Measurements from ENCODE around the gene APOO. TPM values are rescaled to one million over a fixed set of nuclear protein-coding genes. Genes with fewer than 3 reads are reported as not detected.

Gene APOO
- total and polyA plus RNA-seq, 2 of the 13 experiments (the other 11 are each of a cell fraction or from before 2014, with no cell fraction given) = 9.7 to 22.1 TPM

DNA sequence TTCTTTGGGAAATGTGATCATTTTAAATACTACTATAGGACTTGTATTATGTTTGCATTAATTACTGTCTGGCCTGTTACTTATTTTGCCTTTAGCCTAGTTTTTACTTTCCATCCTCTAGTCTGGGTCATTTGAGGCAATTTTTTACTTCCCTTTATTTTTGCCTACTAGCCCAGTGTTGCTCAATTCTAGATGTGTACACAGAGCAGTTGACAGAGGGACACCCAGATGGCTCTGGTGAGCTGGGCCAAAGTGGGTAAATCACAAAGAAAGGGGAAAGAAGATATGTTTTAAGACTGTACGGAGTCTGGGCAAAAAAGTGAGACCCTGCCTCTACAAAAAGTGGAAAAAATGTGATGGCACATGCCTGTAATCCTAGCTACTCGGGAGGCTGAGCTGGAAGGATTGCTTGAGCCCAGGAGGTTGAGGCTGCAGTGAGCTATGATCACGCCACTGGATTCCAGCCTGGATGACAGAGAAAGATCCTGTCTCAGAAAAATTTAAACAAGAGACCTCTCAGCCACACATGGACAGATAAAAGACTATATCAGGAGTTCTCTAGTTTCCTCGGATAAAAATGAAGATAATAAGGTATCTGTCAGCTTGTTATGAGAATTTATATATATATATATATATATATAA lies 35.7 kb downstream of the APOO start (continued):
- TF ChIP-seq, protein P1, sequence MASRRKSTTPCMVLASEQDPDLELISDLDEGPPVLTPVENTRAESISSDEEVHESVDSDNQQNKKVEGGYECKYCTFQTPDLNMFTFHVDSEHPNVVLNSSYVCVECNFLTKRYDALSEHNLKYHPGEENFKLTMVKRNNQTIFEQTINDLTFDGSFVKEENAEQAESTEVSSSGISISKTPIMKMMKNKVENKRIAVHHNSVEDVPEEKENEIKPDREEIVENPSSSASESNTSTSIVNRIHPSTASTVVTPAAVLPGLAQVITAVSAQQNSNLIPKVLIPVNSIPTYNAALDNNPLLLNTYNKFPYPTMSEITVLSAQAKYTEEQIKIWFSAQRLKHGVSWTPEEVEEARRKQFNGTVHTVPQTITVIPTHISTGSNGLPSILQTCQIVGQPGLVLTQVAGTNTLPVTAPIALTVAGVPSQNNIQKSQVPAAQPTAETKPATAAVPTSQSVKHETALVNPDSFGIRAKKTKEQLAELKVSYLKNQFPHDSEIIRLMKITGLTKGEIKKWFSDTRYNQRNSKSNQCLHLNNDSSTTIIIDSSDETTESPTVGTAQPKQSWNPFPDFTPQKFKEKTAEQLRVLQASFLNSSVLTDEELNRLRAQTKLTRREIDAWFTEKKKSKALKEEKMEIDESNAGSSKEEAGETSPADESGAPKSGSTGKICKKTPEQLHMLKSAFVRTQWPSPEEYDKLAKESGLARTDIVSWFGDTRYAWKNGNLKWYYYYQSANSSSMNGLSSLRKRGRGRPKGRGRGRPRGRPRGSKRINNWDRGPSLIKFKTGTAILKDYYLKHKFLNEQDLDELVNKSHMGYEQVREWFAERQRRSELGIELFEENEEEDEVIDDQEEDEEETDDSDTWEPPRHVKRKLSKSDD (CRISPR knock-in tag; IDR thresholded peaks at IDR 0.05; ENCODE audit: low read depth) = no peak
- no peak for TF ChIP-seq ATF4 (CRISPR knock-in tag; IDR thresholded peaks at IDR 0.05)
- 0 out of 2 replicates have a peak, but pooled peaks have one; percentile 33 for TF ChIP-seq BCL6 (CRISPR knock-in tag; IDR thresholded peaks at IDR 0.05)
- peak; percentile 45; the same call in 1 of the 2 replicates for TF ChIP-seq SMC3 (IDR thresholded peaks at IDR 0.05; ENCODE audit: low read length)
- no peak for TF ChIP-seq GPBP1L1 (CRISPR knock-in tag; IDR thresholded peaks at IDR 0.05)
- TF ChIP-seq ZNF274 (CRISPR knock-in tag; IDR thresholded peaks at IDR 0.05) = no peak
- TF ChIP-seq ZNF644 (CRISPR knock-in tag; IDR thresholded peaks at IDR 0.05; ENCODE audit: low read depth) = 0 out of 2 replicates have a peak, but pooled peaks have one; percentile 16
- TF ChIP-seq NCOA2 (CRISPR knock-in tag; IDR thresholded peaks at IDR 0.05) = peak; percentile 24; the same call in 1 of the 2 replicates
- no peak for TF ChIP-seq MATR3 (CRISPR knock-in tag; IDR thresholded peaks at IDR 0.05)
- TF ChIP-seq NFIC (IDR thresholded peaks at IDR 0.05; ENCODE audit: low read length) = no peak
- peak; percentile 67 for TF ChIP-seq GATAD2A (CRISPR knock-in tag; IDR thresholded peaks at IDR 0.05)
- TF ChIP-seq TARDBP (CRISPR knock-in tag; IDR thresholded peaks at IDR 0.05) = 0 out of 2 replicates have a peak, but pooled peaks have one; percentile 25
- TF ChIP-seq STAG1 (CRISPR knock-in tag; IDR thresholded peaks at IDR 0.05) = peak; percentile 35
- TF ChIP-seq CEBPB (IDR thresholded peaks at IDR 0.05; ENCODE audit: borderline replicate concordance, low read depth, low read length) = peak; percentile 88
- no peak for TF ChIP-seq MBD4 (IDR thresholded peaks at IDR 0.05; ENCODE audit: borderline replicate concordance, low read length)
- no peak for TF ChIP-seq NCOA5 (CRISPR knock-in tag; IDR thresholded peaks at IDR 0.05)
- no peak for TF ChIP-seq ZNF253 (CRISPR knock-in tag; IDR thresholded peaks at IDR 0.05; ENCODE audit: borderline replicate concordance)
- no peak for TF ChIP-seq KAT7 (CRISPR knock-in tag; IDR thresholded peaks at IDR 0.05; ENCODE audit: borderline replicate concordance)
- TF ChIP-seq, protein P2, sequence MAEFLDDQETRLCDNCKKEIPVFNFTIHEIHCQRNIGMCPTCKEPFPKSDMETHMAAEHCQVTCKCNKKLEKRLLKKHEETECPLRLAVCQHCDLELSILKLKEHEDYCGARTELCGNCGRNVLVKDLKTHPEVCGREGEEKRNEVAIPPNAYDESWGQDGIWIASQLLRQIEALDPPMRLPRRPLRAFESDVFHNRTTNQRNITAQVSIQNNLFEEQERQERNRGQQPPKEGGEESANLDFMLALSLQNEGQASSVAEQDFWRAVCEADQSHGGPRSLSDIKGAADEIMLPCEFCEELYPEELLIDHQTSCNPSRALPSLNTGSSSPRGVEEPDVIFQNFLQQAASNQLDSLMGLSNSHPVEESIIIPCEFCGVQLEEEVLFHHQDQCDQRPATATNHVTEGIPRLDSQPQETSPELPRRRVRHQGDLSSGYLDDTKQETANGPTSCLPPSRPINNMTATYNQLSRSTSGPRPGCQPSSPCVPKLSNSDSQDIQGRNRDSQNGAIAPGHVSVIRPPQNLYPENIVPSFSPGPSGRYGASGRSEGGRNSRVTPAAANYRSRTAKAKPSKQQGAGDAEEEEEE (CRISPR knock-in tag; IDR thresholded peaks at IDR 0.05; ENCODE audit: borderline replicate concordance) = no peak
- 0 out of 4 replicates have a peak, but pooled peaks of 1 of the 2 experiments have one; percentile 12 for TF ChIP-seq EP300 (IDR thresholded peaks at IDR 0.05; ENCODE audit: low read depth in 2 of 2, low read length in 2 of 2)
- no peak for TF ChIP-seq EP300 (CRISPR knock-in tag; IDR thresholded peaks at IDR 0.05; ENCODE audit: borderline replicate concordance)
- no peak for TF ChIP-seq KDM2A (CRISPR knock-in tag; IDR thresholded peaks at IDR 0.05; ENCODE audit: borderline replicate concordance, low read depth)
- TF ChIP-seq ZNF619 (CRISPR knock-in tag; IDR thresholded peaks at IDR 0.05) = no peak
- TF ChIP-seq U2AF2 (IDR thresholded peaks at IDR 0.05; ENCODE audit: low read depth, low read length) = no peak
- TF ChIP-seq ZNF83 (CRISPR knock-in tag; IDR thresholded peaks at IDR 0.05; ENCODE audit: borderline replicate concordance) = no peak
